Measurements from ENCODE around the gene CELF4.
"Not testable (repeated sequence)": the region's sequence is repeated elsewhere in the genome, so short reads cannot be mapped to it uniquely, and the experiment has no call there.

The CELF4 gene

GRCh38 chr18:37385846-37386778, 179.5 kb downstream of the CELF4 start:
- no peak for DNase-seq

- no peak for DNase-seq
Observed at GRCh38 chr18:37383846-37384595, 181.6 kb downstream of the CELF4 start.

- DNase-seq = no peak
Observed at GRCh38 chr18:37383036-37383785, 182.4 kb downstream of the CELF4 start.

- DNase-seq = no peak
Observed at GRCh38 chr18:37381554-37381953, 184.0 kb downstream of the CELF4 start.

- DNase-seq = no peak
Observed at GRCh38 chr18:37380546-37381110, 185.0 kb downstream of the CELF4 start.

- no peak for DNase-seq
Observed at GRCh38 chr18:37378336-37379010, 187.1 kb downstream of the CELF4 start.

GRCh38 chr18:37375181-37375580, 190.4 kb downstream of the CELF4 start:
- DNase-seq = no peak

- DNase-seq = no peak
Observed at GRCh38 chr18:37368110-37368954, 197.3 kb downstream of the CELF4 start.

GRCh38 chr18:37364237-37364636, 201.4 kb downstream of the CELF4 start:
- no peak for DNase-seq

GRCh38 chr18:37362158-37362890, 203.3 kb downstream of the CELF4 start:
- DNase-seq = no peak

GRCh38 chr18:37361335-37362157, 204.1 kb downstream of the CELF4 start:
- no peak for DNase-seq

GRCh38 chr18:37358061-37358460, 207.5 kb downstream of the CELF4 start:
- DNase-seq = not testable (repeated sequence)

- no peak for DNase-seq
Observed at GRCh38 chr18:37355772-37356171, 209.8 kb downstream of the CELF4 start.

- no peak for DNase-seq
Observed at GRCh38 chr18:37351110-37351509, 214.5 kb downstream of the CELF4 start.

- DNase-seq = no peak
Observed at GRCh38 chr18:37348729-37349128, 216.9 kb downstream of the CELF4 start.

- no peak for DNase-seq
Observed at GRCh38 chr18:37346048-37346447, 219.6 kb downstream of the CELF4 start.

- no peak for DNase-seq
Observed at GRCh38 chr18:37343542-37343851, 222.1 kb downstream of the CELF4 start.

GRCh38 chr18:37341473-37342086, 224.0 kb downstream of the CELF4 start:
- no peak for DNase-seq

GRCh38 chr18:37341016-37341415, 224.6 kb downstream of the CELF4 start:
- DNase-seq = no peak
